CD4-positive, alpha-beta T cell (primary cell): Measurements from ENCODE around the gene FILIP1. TPM values are rescaled to one million over a fixed set of nuclear protein-coding genes. Genes with fewer than 3 reads are reported as not detected.

Source experiments
- ATAC-seq: fragments of 200-7000 bp; cut with Tn5 transposase; one replicate; pipeline ENCODE4 v1.10.0; 2022; ENCODE audit warnings: mild to moderate bottlenecking; ENCODE audit not compliant: poor library complexity
- CTCF ChIA-PET: fragments of 350-600 bp; sonication (Branson Sonifier 250); formaldehyde crosslinking; loops from one replicate; lab custom pipeline; 2021; ENCODE audit warnings: antibody characterized with exemption, inconsistent platforms; lab: Charles Lee
- POLR2A ChIA-PET: fragments of 350-600 bp; sonication (Branson Sonifier 250); formaldehyde crosslinking; loops from one replicate; lab custom pipeline; 2021; ENCODE audit warnings: antibody characterized with exemption, inconsistent platforms; lab: Charles Lee
- DNase-seq, 14 experiments: peaks; one replicate each; pipeline ENCODE4 v3.0.0-alpha.2; 2013 to 2020; ENCODE audit warnings: mixed read lengths in 2 of 14
- H3K27ac ChIP-seq, 2 donors: one replicate each; pipeline versions ENCODE4 v1.5.1 to v1.7.0; 2013; ENCODE audit warnings: low read length in 2 of 2, low read depth in 1 of 2, mild to moderate bottlenecking in 1 of 2
- H3K27me3 ChIP-seq, 2 experiments: 1 replicate in 1 of 2; 2 replicates in 1 of 2; pipeline versions ENCODE4 v1.6.1 to v1.7.0; 2013; ENCODE audit warnings: low read length in 2 of 2, control low read depth in 1 of 2, mild to moderate bottlenecking in 1 of 2, moderate library complexity in 1 of 2; ENCODE audit not compliant: insufficient read depth in 2 of 2, control insufficient read depth in 1 of 2
- H3K36me3 ChIP-seq: one replicate; pipeline ENCODE4 v1.6.1; 2013; ENCODE audit warnings: low read length, control low read depth; ENCODE audit not compliant: insufficient read depth
- H3K4me1 ChIP-seq: one replicate; pipeline ENCODE4 v1.6.1; 2013; ENCODE audit warnings: low read length, control low read depth; ENCODE audit not compliant: insufficient read depth
- H3K4me3 ChIP-seq: one replicate; pipeline ENCODE4 v1.5.1; 2013; ENCODE audit warnings: mild to moderate bottlenecking, low read length, moderate library complexity
- H3K9me3 ChIP-seq, 2 experiments: 1 replicate in 1 of 2; 2 replicates in 1 of 2; pipeline versions ENCODE4 v1.6.1 to v1.7.0; 2013; ENCODE audit warnings: low read length in 2 of 2, mild to moderate bottlenecking in 2 of 2, control low read depth in 1 of 2, moderate library complexity in 1 of 2; ENCODE audit not compliant: control insufficient read depth in 1 of 2, insufficient read depth in 1 of 2
- H3K27ac Mint-ChIP-seq: one replicate; pipeline ENCODE4 v1.8.0; 2020; ENCODE audit warnings: mixed read lengths
- H3K27me3 Mint-ChIP-seq: one replicate; pipeline ENCODE4 v1.8.0; 2021; ENCODE audit warnings: mixed read lengths
- H3K36me3 Mint-ChIP-seq: one replicate; pipeline ENCODE4 v1.8.0; 2021; ENCODE audit warnings: low read depth, mixed read lengths
- H3K4me1 Mint-ChIP-seq: one replicate; pipeline ENCODE4 v1.8.0; 2021; ENCODE audit warnings: low read depth, mixed read lengths
- H3K4me3 Mint-ChIP-seq: one replicate; pipeline ENCODE4 v1.8.0; 2020; ENCODE audit warnings: mild to moderate bottlenecking, mixed read lengths
- H3K9me3 Mint-ChIP-seq: one replicate; pipeline ENCODE4 v1.8.0; 2020; ENCODE audit warnings: mixed read lengths
- CTCF ChIP-seq: fragments of 200-600 bp; IDR thresholded peaks from one replicate; pipeline ENCODE4 v1.8.0; 2022; ENCODE audit warnings: antibody characterized with exemption, mild to moderate bottlenecking
- intact Hi-C, 2 experiments: fragments of 100-400 bp; cut with DNase I in 1 of 2; cut with micrococcal nuclease in 1 of 2; formaldehyde crosslinking; loops; one replicate each; pipeline versions ENCODE4 v1.15.1 to v1.9.0; 2023 to 2025; cut with DNase I, micrococcal nuclease
- total RNA-seq, 174 experiments: library from RNA in 2 of 174; stranded (reverse) in 2 of 174; gene quantifications; one replicate each; pipeline ENCODE4 v1.2.3 and lab custom pipeline; 2021 to 2026

Gene FILIP1
- total RNA-seq, 2 experiments from 2014 or later = 0.06 TPM; not detected in 1

GRCh38 chr6:75282706-75283105, 210.9 kb downstream of the FILIP1 start:
- Histone ChIP-seq H3K4me3 (peak overlapping the region; percentile 2), H3K27me3 (no peaks in the 10 kb centered on the region), H3K9me3 (no peaks in the 10 kb centered on the region), H3K27ac (no peak overlapping the region), H3K36me3 (no peaks in the 10 kb centered on the region), H3K4me1 (peaks cover 10% of the 10 kb centered on the region)
- no peak for ATAC-seq
- intact Hi-C loops = loop anchor here in 1 of 2 experiments (5.0 kb wide), 1 partner anchor 320 kb away; the partner anchor contains the start of gene SENP6
- TF ChIP-seq CTCF = no peak
- Mint-ChIP-seq H3K4me1 (peaks cover 57% of the 10 kb centered on the region), H3K36me3 (peaks cover 5% of the 10 kb centered on the region), H3K27ac (no peak overlapping the region), H3K9me3 (no peaks in the 10 kb centered on the region), H3K4me3 (no peak overlapping the region), H3K27me3 (no peaks in the 10 kb centered on the region)
- ChIA-PET POLR2A (interaction anchor here (3.7 kb wide), 1 partner anchor 319 kb away, joined by 19 read pairs; the partner anchor contains the start of gene SENP6), CTCF (no interaction called here)
- no peak for DNase-seq

- ATAC-seq = no peak
- Histone ChIP-seq H3K27ac (no peak overlapping the region), H3K4me3 (no peak overlapping the region), H3K9me3 (no peaks in the 10 kb centered on the region), H3K27me3 (no peaks in the 10 kb centered on the region), H3K36me3 (peaks cover 3% of the 10 kb centered on the region), H3K4me1 (peaks cover 14% of the 10 kb centered on the region)
- DNase-seq = peak in 2 of 14 experiments; percentile 43
- no peak overlapping the region for H3K27ac Mint-ChIP-seq
- POLR2A ChIA-PET = no interaction called here
- peaks cover 51% of the 10 kb centered on the region for H3K4me1 Mint-ChIP-seq
- H3K4me3 Mint-ChIP-seq = peak overlapping the region; percentile 69
- CTCF ChIA-PET = interaction anchor here (1.5 kb wide), 1 partner anchor 15 kb away, joined by 5 read pairs; no protein-coding TSS in a partner anchor
- no peaks in the 10 kb centered on the region for H3K27me3 Mint-ChIP-seq
- no peak for TF ChIP-seq CTCF
- no peaks in the 10 kb centered on the region for H3K9me3 Mint-ChIP-seq
- intact Hi-C loops = loop anchor here in 1 of 2 experiments (5.0 kb wide), 1 partner anchor 321 kb away; the partner anchor contains the start of gene SENP6
- peaks cover 9% of the 10 kb centered on the region for H3K36me3 Mint-ChIP-seq
Measured at GRCh38 chr6:75281653-75282052, 211.9 kb downstream of the FILIP1 start.

GRCh38 chr6:75280131-75280855, 213.3 kb downstream of the FILIP1 start:
- TF ChIP-seq CTCF = no peak
- H3K9me3 ChIP-seq = no peaks in the 10 kb centered on the region
- peaks cover 13% of the 10 kb centered on the region for H3K4me1 ChIP-seq
- H3K4me3 ChIP-seq = no peak overlapping the region
- H3K36me3 Mint-ChIP-seq = peaks cover 14% of the 10 kb centered on the region
- peaks cover 59% of the 10 kb centered on the region for H3K4me1 Mint-ChIP-seq
- no peak overlapping the region for H3K27ac ChIP-seq
- H3K36me3 ChIP-seq = peaks cover 6% of the 10 kb centered on the region
- no peaks in the 10 kb centered on the region for H3K27me3 Mint-ChIP-seq
- H3K27ac Mint-ChIP-seq = no peak overlapping the region
- H3K27me3 ChIP-seq = no peaks in the 10 kb centered on the region
- ChIA-PET CTCF (interaction anchor here (1.5 to 1.7 kb wide), 2 partner anchors 14 to 16 kb away, joined by 5 read pairs; no protein-coding TSS in a partner anchor), POLR2A (interaction anchor here (0.9 kb wide), 1 partner anchor 36 kb away, joined by 3 read pairs; the partner anchor contains the start of gene COX7A2)
- H3K9me3 Mint-ChIP-seq = no peaks in the 10 kb centered on the region
- DNase-seq = no peak
- ATAC-seq = no peak
- H3K4me3 Mint-ChIP-seq = peak overlapping the region; percentile 27
- intact Hi-C loops = loop anchor here in 1 of 2 experiments (5.0 kb wide), 1 partner anchor 322 kb away; the partner anchor contains the start of gene SENP6
